Stimulated activated CD4-positive, alpha-beta T cell treated with anti-CD3 and anti-CD28 coated beads, Interleukin-4, amount 100 ng/mL, for 1 hour (primary cell): ENCODE results near the gene TPM1.
"Not testable (repeated sequence)": the region's sequence is repeated elsewhere in the genome, so short reads cannot be mapped to it uniquely, and the experiment has no call there.

Experiments
- DNase-seq: peaks from one replicate; pipeline ENCODE4 v3.0.0-alpha.2; 2020

Gene TPM1

DNA sequence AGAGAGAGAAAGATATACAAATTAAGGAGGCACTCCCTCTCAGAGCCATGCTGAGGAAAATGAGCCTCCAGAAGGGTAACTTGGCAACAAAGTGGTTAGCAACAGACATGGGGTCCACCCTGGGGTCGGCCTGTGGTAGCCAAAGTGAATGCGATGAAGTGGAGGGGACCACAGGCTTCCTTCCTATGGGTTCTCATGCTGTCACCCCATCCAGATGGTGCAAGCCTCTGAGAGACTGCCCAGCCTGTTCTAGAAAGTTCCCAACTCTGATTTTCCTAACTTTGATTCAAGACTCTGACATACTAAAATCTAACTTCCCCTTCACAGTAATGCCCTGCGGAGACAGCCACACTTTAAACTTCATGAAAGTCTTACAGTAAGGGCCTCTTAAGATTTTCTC, 60.9 kb downstream of the TPM1 start:
- DNase-seq: no peak

DNA sequence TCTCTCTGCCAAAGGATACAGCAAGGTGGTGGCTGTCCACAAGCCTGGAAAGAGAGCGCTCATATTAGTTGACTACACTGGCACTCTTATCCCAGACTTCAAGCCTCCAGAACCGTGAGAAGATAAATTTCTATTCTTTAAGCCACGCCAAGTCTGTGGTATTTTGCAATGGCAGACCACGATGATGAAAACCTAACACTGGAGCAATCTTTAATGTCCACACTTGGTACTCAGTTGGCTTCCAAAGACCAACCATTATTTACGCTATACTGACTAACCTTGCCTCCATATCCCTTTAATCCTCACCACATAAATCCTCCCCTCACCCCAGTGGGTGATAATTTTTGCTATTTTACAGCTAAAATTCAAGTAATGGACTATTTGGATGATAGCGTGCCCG, 62.2 kb downstream of the TPM1 start:
- no peak for DNase-seq

DNA sequence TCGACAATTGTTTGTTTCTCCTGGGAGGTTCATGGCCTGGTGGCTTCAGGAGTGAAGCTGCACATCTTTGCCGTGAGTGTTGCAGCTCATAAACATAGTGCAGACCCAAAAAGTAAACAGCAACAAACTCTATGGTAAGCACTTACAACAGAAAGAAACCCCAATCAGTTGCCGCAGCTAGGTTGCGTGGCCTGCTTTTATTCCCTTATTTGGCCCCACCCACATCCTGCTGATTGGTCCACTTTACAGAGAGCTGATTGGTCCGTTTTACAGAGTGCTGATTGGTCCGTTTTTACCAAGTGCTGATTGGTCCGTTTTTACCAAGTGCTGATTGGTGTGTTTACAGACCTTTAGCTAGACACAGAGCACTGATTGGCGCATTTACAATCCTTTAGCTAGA, 62.8 kb downstream of the TPM1 start:
- not testable (repeated sequence) for DNase-seq

DNA sequence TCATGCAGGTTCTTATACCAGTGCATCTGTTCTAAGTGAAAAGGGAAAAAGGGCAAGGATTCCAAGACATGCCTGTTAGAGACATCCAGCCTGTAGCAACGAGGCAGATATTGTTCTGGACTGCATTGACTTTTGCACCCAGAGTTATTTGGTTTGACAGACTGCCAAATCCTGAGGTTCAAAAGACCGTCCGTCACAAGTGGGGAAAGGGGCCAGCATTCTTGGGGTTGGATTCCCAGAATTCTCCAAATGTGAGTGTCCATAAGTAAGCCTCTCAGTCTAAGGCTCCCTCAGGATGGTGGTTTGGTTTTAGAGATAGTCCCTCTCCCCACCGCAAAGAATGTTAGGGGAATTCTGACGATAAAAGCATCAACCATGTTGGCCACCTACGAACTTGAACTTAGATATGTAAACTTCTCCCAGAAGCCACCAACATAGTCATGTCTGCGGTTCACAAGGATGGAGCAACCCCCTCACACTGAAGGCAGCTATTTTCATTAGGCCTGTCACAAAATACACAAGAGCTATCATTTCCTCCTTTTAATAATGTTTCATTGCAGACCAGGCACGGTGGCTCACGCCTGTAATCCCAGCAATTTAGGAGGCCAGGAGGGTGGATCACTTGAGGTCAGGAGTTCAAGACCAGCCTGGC, 65.5 kb downstream of the TPM1 start:
- DNase-seq: no peak

DNA sequence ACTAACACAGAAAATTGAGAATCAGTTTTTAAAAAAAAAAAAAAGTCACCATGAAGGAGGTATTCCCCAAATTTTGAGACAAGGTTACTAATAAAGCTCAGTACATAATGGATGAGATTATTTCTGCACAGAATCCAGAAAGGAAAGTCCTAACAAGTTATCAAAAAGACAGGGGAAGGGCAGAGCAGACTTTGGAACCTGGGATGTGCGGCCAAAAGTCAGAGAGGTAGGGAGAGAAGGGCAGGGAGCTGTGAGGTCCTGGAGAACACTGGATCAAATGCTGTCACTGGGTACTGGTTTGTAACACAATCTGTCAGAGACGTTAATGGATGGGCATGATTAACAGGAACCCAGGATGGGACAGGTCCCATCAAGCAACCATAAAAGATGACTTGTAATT, 67.0 kb downstream of the TPM1 start:
- DNase-seq: no peak

DNA sequence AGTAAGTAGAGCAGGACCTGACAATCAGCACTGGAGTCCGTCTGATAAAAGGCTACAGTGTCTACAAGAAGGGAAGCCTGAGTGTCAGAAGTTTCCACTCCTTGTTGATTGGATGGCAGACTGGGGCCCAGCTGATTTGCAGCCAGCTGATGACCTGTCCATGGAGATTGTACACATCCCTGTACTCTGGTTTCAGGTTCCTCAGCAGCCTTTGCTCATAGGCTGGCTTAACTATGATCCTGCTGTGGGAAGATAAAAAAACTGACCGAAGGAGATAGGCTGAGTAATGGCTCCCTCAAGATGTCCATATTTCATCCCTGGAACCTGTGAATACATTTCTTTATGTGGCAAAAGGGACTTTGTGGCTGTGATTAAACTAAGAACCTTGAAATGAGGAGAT, 67.4 kb downstream of the TPM1 start:
- no peak for DNase-seq

DNA sequence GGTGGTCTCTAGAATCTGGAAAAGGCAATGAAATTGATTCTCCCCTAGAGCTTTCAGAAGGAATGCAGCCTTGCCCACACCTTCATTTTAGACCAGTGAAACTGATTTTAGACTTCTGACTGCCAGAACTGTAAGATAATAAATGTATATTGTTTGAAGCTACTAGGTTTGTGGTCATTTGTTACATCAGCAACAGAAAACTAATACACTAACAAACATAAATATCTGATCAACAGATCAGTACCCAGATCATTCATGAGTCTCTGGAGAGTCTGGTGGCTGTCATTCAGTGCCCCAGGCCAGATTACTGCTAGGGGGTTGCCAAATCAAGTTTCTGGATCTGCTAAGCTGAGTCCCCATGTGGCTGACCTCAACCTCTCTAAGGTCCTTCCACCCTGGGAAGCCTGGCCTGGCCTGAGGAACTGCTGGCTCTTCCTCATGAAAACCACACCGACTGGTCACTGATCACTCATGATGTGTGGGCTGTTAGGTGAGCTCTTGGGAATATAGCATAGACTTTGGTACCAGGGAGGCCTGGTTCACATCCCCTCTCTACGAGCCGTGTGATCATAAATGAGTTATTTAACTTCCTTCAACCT, 68.0 kb downstream of the TPM1 start:
- DNase-seq: no peak

DNA sequence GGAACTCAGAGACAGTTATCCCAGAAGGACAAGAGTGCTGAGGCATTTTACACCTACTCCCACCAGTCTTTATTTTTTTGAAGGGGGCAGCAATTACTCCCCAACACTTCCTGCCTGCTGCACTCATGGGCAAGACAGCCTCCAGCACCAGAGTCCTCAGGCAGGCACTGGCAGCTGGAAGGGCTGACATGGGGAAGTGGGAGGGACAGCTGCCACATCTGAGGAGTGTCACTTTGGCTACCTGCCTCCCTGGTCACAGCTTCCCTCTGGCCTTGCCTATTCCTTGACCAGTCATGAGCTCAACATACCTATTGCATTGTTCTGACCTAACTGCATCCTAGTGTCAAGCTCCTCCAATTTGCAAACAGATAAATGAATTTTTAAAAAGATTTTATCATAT, 68.9 kb downstream of the TPM1 start:
- no peak for DNase-seq

DNA sequence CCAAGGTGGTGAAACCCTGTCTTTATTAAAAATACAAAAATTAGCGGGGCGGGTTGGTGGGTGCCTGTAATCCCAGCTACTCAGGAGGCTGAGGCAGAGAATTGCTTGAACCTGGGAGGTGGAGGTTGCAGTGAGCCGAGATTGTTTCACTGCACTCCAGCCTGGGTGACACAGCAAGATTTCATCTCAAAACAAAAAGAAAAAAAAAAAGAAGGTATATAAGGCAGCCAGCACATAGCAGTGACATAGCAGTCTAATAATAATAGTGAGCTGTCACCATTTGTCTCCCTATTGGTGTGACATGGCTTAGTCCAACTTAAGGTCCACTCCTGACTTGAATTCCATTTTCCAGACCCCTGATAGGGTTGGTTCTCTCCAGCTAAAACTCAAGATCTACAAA, 70.3 kb downstream of the TPM1 start:
- DNase-seq: no peak

DNA sequence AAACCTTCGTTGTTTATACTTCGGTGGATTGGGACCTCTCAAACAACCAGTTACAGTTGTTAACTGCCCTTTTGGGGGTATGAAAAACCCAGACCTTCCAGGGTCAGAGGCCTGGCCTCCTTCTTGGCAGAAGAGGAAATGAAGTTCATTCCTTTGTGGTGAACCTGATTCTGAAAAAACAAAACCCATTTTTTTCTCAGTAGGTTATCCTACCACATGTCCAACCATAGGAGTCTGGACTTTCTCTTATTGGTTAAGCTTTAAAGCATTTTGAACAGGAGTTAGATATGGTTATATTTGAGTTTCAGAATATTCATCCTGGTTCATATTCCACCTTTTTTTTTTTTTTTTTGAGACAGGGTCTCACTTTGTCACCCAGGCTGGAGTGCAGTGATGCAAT, 71.9 kb downstream of the TPM1 start:
- no peak for DNase-seq
